Stimulated activated CD4-positive, alpha-beta T cell treated with anti-CD3 and anti-CD28 coated beads, Interleukin-4, amount 100 ng/mL, for 24 hours (primary cell): ENCODE measurements around the gene TAS2R50.

ENCODE experiments used
- DNase-seq: peaks from one replicate; pipeline ENCODE4 v3.0.0-alpha.2; 2020

Gene TAS2R50

GRCh38 chr12:10943167-10943566, 43.5 kb downstream of the TAS2R50 start:
- DNase-seq = no peak

GRCh38 chr12:10941916-10942607, 44.6 kb downstream of the TAS2R50 start:
- no peak for DNase-seq

- no peak for DNase-seq
These were observed 45.3 kb downstream of the TAS2R50 start for GRCh38 chr12:10941369-10941768.

- DNase-seq = no peak
These were observed 46.3 kb downstream of the TAS2R50 start for GRCh38 chr12:10940389-10940788.

GRCh38 chr12:10939163-10939562, 47.5 kb downstream of the TAS2R50 start, which contains the start of gene TAS2R14:
Gene TAS2R14, minus strand, starts transcription at chr12:10939263. Its CDS starts 56 bp downstream, at chr12:10939207.
- DNase-seq = no peak

GRCh38 chr12:10936506-10936905, 50.2 kb downstream of the TAS2R50 start:
- no peak for DNase-seq
